Dermis blood vessel endothelial cell (primary cell): ENCODE measurements around the gene HNRNPL. TPM values are rescaled to one million over a fixed set of nuclear protein-coding genes. Genes with fewer than 3 reads are reported as not detected.
"Not testable (repeated sequence)": the region's sequence is repeated elsewhere in the genome, so short reads cannot be mapped to it uniquely, and the experiment has no call there.

Experiments used
- DNase-seq: peaks from one replicate; pipeline ENCODE4 v3.0.0; 2010
- total RNA-seq: library from RNA; depleted of rRNA; stranded (reverse); fragments of >200 nt; gene quantifications from 2 replicates; pipeline ENCODE4 v1.2.3, GENCODE V29; 2014

The HNRNPL gene
- total RNA-seq, 1 donor from 2014 or later: 293 TPM

- not testable (repeated sequence) for DNase-seq
Measured at GRCh38 chr19:38797781-38798180, 52.0 kb downstream of the HNRNPL start.

DNA sequence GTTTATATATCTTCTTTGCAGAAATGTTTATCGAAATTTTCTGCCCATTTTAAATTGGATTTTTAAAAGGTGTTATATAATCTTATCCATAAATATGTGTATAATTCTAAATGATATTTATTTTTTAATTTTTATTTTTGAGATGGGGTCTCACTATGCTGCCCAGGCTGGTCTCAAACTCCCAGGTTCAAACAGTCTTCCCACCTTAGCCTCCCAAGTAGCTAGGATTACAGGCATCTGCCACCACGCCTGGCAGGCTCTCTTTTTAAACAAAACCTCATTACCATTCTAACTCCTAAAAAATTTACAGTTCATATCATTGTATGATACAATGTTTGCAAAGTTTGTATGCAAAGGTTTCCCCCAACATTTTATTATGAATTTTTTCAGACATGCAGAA lies 53.6 kb downstream of the HNRNPL start:
- DNase-seq: no peak

DNA sequence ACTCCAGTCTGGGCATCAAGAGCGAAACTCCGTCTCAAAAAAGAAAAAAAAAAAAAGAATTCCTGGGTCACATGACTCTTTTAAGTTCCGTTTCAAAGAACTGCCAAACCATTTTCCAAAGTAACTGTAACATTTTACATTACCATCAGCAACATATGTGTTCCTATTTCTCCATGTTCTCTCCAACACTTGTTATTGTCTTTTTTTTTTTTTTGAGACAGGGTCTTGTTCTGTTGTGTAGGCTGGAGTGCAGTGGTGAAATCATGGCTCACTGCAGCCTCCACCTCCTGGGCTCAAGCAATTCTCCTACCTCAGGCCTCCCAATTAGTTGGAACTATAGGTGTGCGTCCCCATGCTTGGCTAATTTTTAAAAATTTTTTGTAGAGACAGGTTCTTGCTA lies 54.2 kb downstream of the HNRNPL start:
- DNase-seq: no peak

- DNase-seq: no peak
Measured at GRCh38 chr19:38793671-38794070, 56.1 kb downstream of the HNRNPL start.

DNA sequence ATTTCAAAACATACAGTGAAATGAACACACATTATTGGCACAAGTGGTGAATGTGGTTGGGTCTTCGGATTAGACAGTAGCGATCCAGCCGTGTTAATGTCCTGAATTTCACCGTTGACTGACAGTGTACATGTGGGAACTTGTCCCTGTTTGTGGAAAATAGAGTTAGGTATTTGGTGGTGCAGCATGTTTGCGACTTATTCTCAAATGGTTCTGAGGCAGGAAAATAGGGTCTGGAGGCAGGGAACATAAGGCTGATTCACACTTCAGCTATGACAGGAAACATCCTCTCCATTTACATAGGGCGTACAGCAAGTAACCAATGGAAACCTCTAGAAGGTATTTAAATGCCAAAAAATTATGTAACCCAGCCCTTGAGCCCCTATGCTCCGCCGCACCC lies 56.6 kb downstream of the HNRNPL start:
- peak; percentile 55 for DNase-seq

GRCh38 chr19:38792250-38793111 lies 57.3 kb downstream of the HNRNPL start:
- peak; percentile 59 for DNase-seq

- DNase-seq: not testable (repeated sequence)
Measured at GRCh38 chr19:38791451-38792064, 58.2 kb downstream of the HNRNPL start.

DNA sequence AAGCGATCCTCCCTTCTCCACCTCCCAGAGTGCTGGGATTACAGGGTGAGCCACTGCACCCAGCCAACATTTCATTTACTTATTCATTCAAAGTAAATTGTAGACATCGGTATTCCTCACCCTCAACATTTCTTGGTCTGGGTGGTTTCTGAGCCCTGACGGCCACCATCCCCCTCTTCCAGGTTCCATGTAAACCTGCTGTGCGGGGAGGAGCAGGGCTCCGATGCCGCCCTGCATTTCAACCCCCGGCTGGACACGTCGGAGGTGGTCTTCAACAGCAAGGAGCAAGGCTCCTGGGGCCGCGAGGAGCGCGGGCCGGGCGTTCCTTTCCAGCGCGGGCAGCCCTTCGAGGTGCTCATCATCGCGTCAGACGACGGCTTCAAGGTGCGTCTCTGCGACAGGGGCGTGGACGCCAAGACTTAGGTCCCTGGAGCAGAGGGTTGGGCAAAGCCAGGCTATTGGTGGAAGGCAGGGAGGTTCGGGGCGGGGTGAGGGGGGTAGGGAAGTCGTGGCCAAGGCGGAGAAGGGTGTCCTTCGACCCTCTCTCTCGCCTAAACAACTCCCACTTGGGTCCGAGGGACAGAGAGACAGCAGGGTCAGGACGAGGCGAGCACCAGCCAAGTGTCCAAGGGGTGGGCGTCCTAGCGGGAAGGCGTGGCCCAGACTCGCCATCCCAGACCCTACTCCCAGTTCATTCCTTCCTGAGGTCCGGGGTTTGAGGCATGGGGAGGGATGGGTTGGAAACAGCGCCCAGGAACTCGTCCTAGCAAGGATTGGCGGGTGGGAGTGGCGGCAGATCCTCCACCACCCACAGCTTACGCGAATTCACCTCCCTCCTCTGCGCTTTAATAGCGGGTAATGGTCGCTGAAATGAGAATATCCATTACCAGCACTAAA lies 59.0 kb downstream of the HNRNPL start:
- DNase-seq: not testable (repeated sequence)

- no peak for DNase-seq
Measured at GRCh38 chr19:38788478-38789243, 61.1 kb downstream of the HNRNPL start, which contains the start of gene LGALS7B. Gene LGALS7B (plus strand): TSS chr19:38789200. CDS start chr19:38789227, 27 bp downstream.

DNA sequence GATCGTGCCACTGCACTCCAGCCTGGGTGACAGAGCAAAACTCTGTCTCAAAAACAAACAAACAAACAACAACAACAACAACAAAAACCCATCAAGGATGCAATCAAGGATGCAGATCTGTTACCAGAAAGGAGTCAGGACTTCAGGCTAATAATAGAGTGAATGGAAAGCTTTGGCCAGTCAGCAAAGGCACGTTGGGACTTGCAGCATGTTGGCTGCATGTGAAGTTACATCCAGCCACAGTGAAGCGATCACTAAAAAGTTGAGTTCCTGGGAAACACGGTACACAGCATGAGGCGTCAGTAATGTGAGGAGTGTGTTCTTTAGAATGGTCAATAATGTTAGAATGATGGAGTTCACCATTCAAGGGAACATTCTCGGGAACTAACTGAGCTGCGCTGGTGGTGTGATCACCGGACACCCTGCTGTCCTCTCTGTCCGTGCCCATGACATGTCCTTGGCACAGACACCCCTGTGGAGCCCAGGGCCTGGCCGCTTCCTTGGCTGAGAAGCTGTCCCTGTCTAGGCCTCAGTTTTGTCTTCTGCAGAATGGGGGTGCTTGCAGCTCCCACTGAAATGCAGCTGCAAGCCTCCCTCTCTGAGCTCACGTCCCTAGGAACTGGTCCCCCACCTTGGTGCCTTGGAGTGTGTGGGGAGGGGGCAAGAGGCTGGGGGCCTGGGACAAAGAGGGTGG lies 63.1 kb downstream of the HNRNPL start:
- no peak for DNase-seq

Other genes with a start within 250 kb of the HNRNPL start
- gene MAP4K1, start 232.0 kb downstream of the HNRNPL start, total RNA-seq: 0.09 TPM in 1 of 2 replicates, not detected in the other
- gene EIF3K, start 230.8 kb downstream of the HNRNPL start, total RNA-seq: 350 and 735 TPM in 2 replicates
- 315 and 728 TPM in 2 replicates for gene ACTN4, start 202.3 kb downstream of the HNRNPL start, total RNA-seq
- gene CAPN12, start 105.5 kb downstream of the HNRNPL start, total RNA-seq: 0.05 TPM in 1 of 2 replicates, not detected in the other
- gene LGALS7, start 76.5 kb downstream of the HNRNPL start, total RNA-seq: not detected in 2 replicates
- gene LGALS7B, start 60.8 kb downstream of the HNRNPL start, total RNA-seq: 1.4 TPM in 1 of 2 replicates, not detected in the other
- gene LGALS4, start 37.0 kb downstream of the HNRNPL start, total RNA-seq: not detected in 2 replicates
- 27.6 and 32.0 TPM in 2 replicates for gene ECH1, start 18.2 kb downstream of the HNRNPL start, total RNA-seq
- 8.3 and 17.5 TPM in 2 replicates for gene RINL, start 28.3 kb upstream of the HNRNPL start, total RNA-seq
- 118 and 122 TPM in 2 replicates for gene SIRT2, start 49.6 kb upstream of the HNRNPL start, total RNA-seq
- 10.9 and 21.0 TPM in 2 replicates for gene NFKBIB, start 50.0 kb upstream of the HNRNPL start, total RNA-seq
- gene CCER2, start 62.2 kb upstream of the HNRNPL start, total RNA-seq: not detected in 2 replicates
- 16.7 and 22.2 TPM in 2 replicates for gene SARS2, start 80.8 kb upstream of the HNRNPL start, total RNA-seq
- gene MRPS12, start 81.0 kb upstream of the HNRNPL start, total RNA-seq: 47.5 and 52.8 TPM in 2 replicates
- gene FBXO17, start 125.8 kb upstream of the HNRNPL start, total RNA-seq: 15.6 and 17.9 TPM in 2 replicates
- gene FBXO27, start 182.6 kb upstream of the HNRNPL start, total RNA-seq: 0.98 and 1.5 TPM in 2 replicates
- gene ACP7, start 234.4 kb upstream of the HNRNPL start, total RNA-seq: 0.19 TPM in 1 of 2 replicates, not detected in the other